Ovary (tissue), 3 donors: Measurements from ENCODE around the gene COL18A1.

Source experiments
- EP300 ChIP-seq: sonication (generic); formaldehyde crosslinking; IDR thresholded peaks from one replicate; pipeline ENCODE4 v1.6.1; 2017; ENCODE audit warnings: antibody characterized with exemption
- POLR2A ChIP-seq: fragments of 450-650 bp; IDR thresholded peaks from one replicate; pipeline ENCODE4 v1.6.1; 2017; ENCODE audit warnings: antibody characterized with exemption, mild to moderate bottlenecking, moderate library complexity
- TF ChIP-seq, protein P1 (sequence below), 3 donors: fragments of 450-650 bp in 2 of 3; fragments of 200-600 bp in 1 of 3; IDR thresholded peaks; one replicate each; pipeline versions ENCODE4 v1.5.1 to v1.8.0; 2016 to 2022; ENCODE audit warnings: antibody characterized with exemption in 3 of 3, mild to moderate bottlenecking in 1 of 3
- donor health status: DM: no; HTN: no; CAD: no.

DNA sequence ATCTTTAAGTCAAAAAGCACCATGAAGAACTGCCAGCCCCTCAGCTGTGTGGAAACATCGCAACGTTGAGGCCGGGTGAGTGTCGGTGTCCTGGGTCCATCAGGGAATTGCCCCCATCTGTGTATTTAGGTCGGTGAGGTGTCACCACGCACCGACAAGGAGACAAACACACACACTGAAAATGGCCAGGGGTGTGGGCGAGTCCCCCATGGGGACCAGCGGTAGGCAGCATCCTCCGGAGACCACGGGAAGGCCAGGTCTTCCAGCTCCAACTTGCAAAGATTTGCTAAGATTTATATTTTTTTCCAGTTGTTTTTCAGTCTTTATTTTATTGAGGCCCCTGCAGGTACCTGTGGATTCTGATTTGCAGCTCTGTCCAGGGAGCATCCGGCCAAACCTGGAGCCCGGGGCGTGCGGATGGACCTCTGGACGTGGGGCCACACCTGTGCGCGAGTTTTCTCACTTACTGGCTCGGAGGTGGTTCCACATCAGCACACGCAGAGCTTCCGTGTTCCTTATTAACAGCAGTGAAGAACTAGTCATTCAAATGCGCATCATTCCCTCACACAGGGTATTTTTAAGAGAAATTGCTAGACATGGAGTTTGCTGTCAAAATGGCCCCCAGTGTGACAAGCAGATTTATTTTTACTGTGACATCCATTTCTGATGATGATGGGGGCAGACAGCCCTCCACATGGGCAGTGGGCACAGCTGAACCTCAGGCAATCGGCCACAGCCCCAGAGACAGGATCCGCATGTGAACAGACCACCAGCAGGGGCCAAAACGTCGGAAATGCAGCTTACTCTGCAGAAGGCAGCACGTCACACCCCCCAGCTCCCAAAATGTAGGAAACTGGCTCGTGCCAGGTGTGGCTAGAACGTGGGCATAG lies 154.5 kb downstream of the COL18A1 start:
- TF ChIP-seq, protein P1, sequence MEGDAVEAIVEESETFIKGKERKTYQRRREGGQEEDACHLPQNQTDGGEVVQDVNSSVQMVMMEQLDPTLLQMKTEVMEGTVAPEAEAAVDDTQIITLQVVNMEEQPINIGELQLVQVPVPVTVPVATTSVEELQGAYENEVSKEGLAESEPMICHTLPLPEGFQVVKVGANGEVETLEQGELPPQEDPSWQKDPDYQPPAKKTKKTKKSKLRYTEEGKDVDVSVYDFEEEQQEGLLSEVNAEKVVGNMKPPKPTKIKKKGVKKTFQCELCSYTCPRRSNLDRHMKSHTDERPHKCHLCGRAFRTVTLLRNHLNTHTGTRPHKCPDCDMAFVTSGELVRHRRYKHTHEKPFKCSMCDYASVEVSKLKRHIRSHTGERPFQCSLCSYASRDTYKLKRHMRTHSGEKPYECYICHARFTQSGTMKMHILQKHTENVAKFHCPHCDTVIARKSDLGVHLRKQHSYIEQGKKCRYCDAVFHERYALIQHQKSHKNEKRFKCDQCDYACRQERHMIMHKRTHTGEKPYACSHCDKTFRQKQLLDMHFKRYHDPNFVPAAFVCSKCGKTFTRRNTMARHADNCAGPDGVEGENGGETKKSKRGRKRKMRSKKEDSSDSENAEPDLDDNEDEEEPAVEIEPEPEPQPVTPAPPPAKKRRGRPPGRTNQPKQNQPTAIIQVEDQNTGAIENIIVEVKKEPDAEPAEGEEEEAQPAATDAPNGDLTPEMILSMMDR (IDR thresholded peaks at IDR 0.05) = no peak
- TF ChIP-seq EP300 = no peak
- TF ChIP-seq POLR2A = no peak
